Measurements from ENCODE around the gene KCNK17.

DNA sequence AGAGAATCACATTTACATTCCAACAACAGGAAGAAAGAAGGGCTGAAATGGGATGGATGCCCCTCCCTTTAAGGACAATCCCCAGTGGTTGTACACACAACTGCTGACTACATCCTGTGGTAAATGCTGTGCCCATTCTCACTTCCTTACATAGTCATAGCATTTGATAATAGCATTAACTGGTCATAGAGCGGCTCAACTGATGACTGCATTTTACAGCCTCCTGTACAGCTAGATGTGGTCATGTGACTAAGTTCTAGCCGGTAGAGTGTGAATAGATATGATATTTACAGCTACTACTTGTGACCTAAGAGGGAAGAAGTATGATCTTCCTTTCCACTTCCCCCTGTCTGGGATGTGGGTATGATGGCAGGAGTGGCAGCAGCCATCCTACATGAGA lies 24.7 kb downstream of the KCNK17 start:
- TF ChIP-seq, protein P1, sequence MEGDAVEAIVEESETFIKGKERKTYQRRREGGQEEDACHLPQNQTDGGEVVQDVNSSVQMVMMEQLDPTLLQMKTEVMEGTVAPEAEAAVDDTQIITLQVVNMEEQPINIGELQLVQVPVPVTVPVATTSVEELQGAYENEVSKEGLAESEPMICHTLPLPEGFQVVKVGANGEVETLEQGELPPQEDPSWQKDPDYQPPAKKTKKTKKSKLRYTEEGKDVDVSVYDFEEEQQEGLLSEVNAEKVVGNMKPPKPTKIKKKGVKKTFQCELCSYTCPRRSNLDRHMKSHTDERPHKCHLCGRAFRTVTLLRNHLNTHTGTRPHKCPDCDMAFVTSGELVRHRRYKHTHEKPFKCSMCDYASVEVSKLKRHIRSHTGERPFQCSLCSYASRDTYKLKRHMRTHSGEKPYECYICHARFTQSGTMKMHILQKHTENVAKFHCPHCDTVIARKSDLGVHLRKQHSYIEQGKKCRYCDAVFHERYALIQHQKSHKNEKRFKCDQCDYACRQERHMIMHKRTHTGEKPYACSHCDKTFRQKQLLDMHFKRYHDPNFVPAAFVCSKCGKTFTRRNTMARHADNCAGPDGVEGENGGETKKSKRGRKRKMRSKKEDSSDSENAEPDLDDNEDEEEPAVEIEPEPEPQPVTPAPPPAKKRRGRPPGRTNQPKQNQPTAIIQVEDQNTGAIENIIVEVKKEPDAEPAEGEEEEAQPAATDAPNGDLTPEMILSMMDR (IDR thresholded peaks at IDR 0.05) = no peak
- TF ChIP-seq ZFX (IDR thresholded peaks at IDR 0.05; ENCODE audit: borderline replicate concordance) = no peak
